Activated CD4-positive, alpha-beta T cell treated with anti-CD3 and anti-CD28 coated beads for 36 hours (primary cell): ENCODE data around the gene DGKG. TPM values are rescaled to one million over a fixed set of nuclear protein-coding genes. Genes with fewer than 3 reads are reported as not detected.
A peak's percentile ranks its signal among the peaks of the same experiment; 100 is the strongest.

ENCODE experiments used
- ATAC-seq: fragments of 200-7000 bp; cut with Tn5 transposase; one replicate; pipeline ENCODE4 v1.10.0; 2021; ENCODE audit warnings: mild to moderate bottlenecking, moderate library complexity
- CTCF ChIA-PET: fragments of 350-600 bp; sonication (Branson Sonifier 250); formaldehyde crosslinking; loops from one replicate; lab custom pipeline; 2021; ENCODE audit warnings: antibody characterized with exemption; lab: Charles Lee
- POLR2A ChIA-PET: fragments of 350-600 bp; sonication (Branson Sonifier 250); formaldehyde crosslinking; loops from one replicate; lab custom pipeline; 2021; ENCODE audit warnings: antibody characterized with exemption, inconsistent platforms; lab: Charles Lee
- DNase-seq: peaks from one replicate; pipeline ENCODE4 v3.0.0-alpha.2; 2020
- H3K27ac Mint-ChIP-seq: one replicate; pipeline ENCODE4 v1.8.0; 2021; ENCODE audit warnings: mixed read lengths
- H3K27me3 Mint-ChIP-seq: one replicate; pipeline ENCODE4 v1.8.0; 2021; ENCODE audit warnings: mixed read lengths
- H3K36me3 Mint-ChIP-seq: one replicate; pipeline ENCODE4 v1.8.0; 2021; ENCODE audit warnings: low read depth, mixed read lengths
- H3K4me1 Mint-ChIP-seq: one replicate; pipeline ENCODE4 v1.8.0; 2021; ENCODE audit warnings: mixed read lengths
- H3K4me3 Mint-ChIP-seq: one replicate; pipeline ENCODE4 v1.8.0; 2021; ENCODE audit warnings: mild to moderate bottlenecking, moderate library complexity, mixed read lengths
- H3K9me3 Mint-ChIP-seq: one replicate; pipeline ENCODE4 v1.8.0; 2021; ENCODE audit warnings: low read depth, mixed read lengths
- intact Hi-C, 2 experiments: fragments of 100-400 bp; cut with DNase I in 1 of 2; cut with micrococcal nuclease in 1 of 2; formaldehyde crosslinking; loops; one replicate each; pipeline versions ENCODE4 v1.14.2 to v1.15.1; 2022 to 2024; cut with DNase I, micrococcal nuclease
- total RNA-seq, 2 experiments: library from RNA; stranded (reverse); gene quantifications; one replicate each; pipeline ENCODE4 v1.2.3, GENCODE V29; 2021

The DGKG gene
- total RNA-seq, 2 experiments from 2014 or later = 0.71 to 1.3 TPM

- Mint-ChIP-seq H3K27ac (no peak overlapping the region), H3K36me3 (no peaks in the 10 kb centered on the region), H3K27me3 (peaks cover 9% of the 10 kb centered on the region), H3K9me3 (no peaks in the 10 kb centered on the region), H3K4me3 (no peak overlapping the region), H3K4me1 (peaks cover 14% of the 10 kb centered on the region)
- intact Hi-C loops = no loop called here
- POLR2A ChIA-PET = no interaction called here
- ATAC-seq = no peak
- CTCF ChIA-PET = interaction anchor here (0.6 to 2.3 kb wide), 3 partner anchors 24 to 558 kb away, joined by 3 to 6 read pairs (median 4); no protein-coding TSS in a partner anchor
- no peak for DNase-seq
These were observed 143.6 kb downstream of the DGKG start for GRCh38 chr3:186218421-186218820.

GRCh38 chr3:186217820-186218164, 144.2 kb downstream of the DGKG start:
- Mint-ChIP-seq H3K4me3 (no peak overlapping the region), H3K36me3 (no peaks in the 10 kb centered on the region), H3K27me3 (peaks cover 8% of the 10 kb centered on the region), H3K4me1 (peaks cover 14% of the 10 kb centered on the region), H3K9me3 (no peaks in the 10 kb centered on the region), H3K27ac (no peak overlapping the region)
- peak; percentile 39 for DNase-seq
- ATAC-seq = peak; percentile 88
- ChIA-PET POLR2A (no interaction called here), CTCF (interaction anchor here (0.7 to 2.3 kb wide), 4 partner anchors 64 to 399 kb away, joined by 3 to 6 read pairs (median 4); no protein-coding TSS in a partner anchor)
- intact Hi-C loops = no loop called here

- Mint-ChIP-seq H3K9me3 (no peaks in the 10 kb centered on the region), H3K4me3 (no peak overlapping the region), H3K27me3 (peaks cover 8% of the 10 kb centered on the region), H3K27ac (no peak overlapping the region), H3K4me1 (peaks cover 14% of the 10 kb centered on the region), H3K36me3 (no peaks in the 10 kb centered on the region)
- ATAC-seq (no peak), DNase-seq (no peak)
- ChIA-PET POLR2A (no interaction called here), CTCF (interaction anchor here (0.7 to 2.5 kb wide), 8 partner anchors 11 to 400 kb away, joined by 3 to 6 read pairs (median 4); no protein-coding TSS in a partner anchor)
- intact Hi-C loops = no loop called here
These were observed 144.9 kb downstream of the DGKG start for GRCh38 chr3:186216900-186217819.

- H3K9me3 Mint-ChIP-seq = no peaks in the 10 kb centered on the region
- CTCF ChIA-PET = interaction anchor here (1.5 to 2.5 kb wide), 2 partner anchors 9 to 327 kb away, joined by 4 to 5 read pairs; no protein-coding TSS in a partner anchor
- no peak overlapping the region for H3K4me3 Mint-ChIP-seq
- ATAC-seq = no peak
- POLR2A ChIA-PET = no interaction called here
- H3K27me3 Mint-ChIP-seq = peaks cover 8% of the 10 kb centered on the region
- H3K27ac Mint-ChIP-seq = no peak overlapping the region
- no peaks in the 10 kb centered on the region for H3K36me3 Mint-ChIP-seq
- intact Hi-C loops = no loop called here
- peaks cover 16% of the 10 kb centered on the region for H3K4me1 Mint-ChIP-seq
- DNase-seq = no peak
These were observed 147.4 kb downstream of the DGKG start for GRCh38 chr3:186214670-186215069.

GRCh38 chr3:186213946-186214345, 148.1 kb downstream of the DGKG start:
- Mint-ChIP-seq H3K4me3 (no peak overlapping the region), H3K36me3 (no peaks in the 10 kb centered on the region), H3K27ac (no peak overlapping the region), H3K4me1 (peaks cover 16% of the 10 kb centered on the region), H3K27me3 (peaks cover 6% of the 10 kb centered on the region), H3K9me3 (no peaks in the 10 kb centered on the region)
- ChIA-PET CTCF (interaction anchor here (1.5 to 1.6 kb wide), 2 partner anchors 10 to 271 kb away, joined by 3 to 4 read pairs; no protein-coding TSS in a partner anchor), POLR2A (no interaction called here)
- ATAC-seq = no peak
- no peak for DNase-seq
- intact Hi-C loops = no loop called here

- Mint-ChIP-seq H3K27ac (no peak overlapping the region), H3K4me3 (no peak overlapping the region), H3K4me1 (peaks cover 10% of the 10 kb centered on the region), H3K36me3 (no peaks in the 10 kb centered on the region), H3K9me3 (no peaks in the 10 kb centered on the region), H3K27me3 (peaks cover 9% of the 10 kb centered on the region)
- DNase-seq (no peak), ATAC-seq (no peak)
- CTCF ChIA-PET = interaction anchor here (1.6 kb wide), 1 partner anchor 269 kb away, joined by 3 read pairs; no protein-coding TSS in a partner anchor
- POLR2A ChIA-PET = no interaction called here
- intact Hi-C loops = no loop called here
These were observed 149.4 kb downstream of the DGKG start for GRCh38 chr3:186212611-186213010.

- Mint-ChIP-seq H3K27me3 (peaks cover 9% of the 10 kb centered on the region), H3K27ac (no peak overlapping the region), H3K4me1 (peaks cover 3% of the 10 kb centered on the region), H3K36me3 (no peaks in the 10 kb centered on the region), H3K9me3 (no peaks in the 10 kb centered on the region), H3K4me3 (no peak overlapping the region)
- ChIA-PET POLR2A (no interaction called here), CTCF (interaction anchor here (1.2 to 1.4 kb wide), 2 partner anchors 228 to 229 kb away, joined by 3 to 6 read pairs; no protein-coding TSS in a partner anchor)
- no peak for ATAC-seq
- DNase-seq = no peak
- intact Hi-C loops = no loop called here
These were observed 151.1 kb downstream of the DGKG start for GRCh38 chr3:186210852-186211500.

- no peak overlapping the region for H3K27ac Mint-ChIP-seq
- peaks cover 7% of the 10 kb centered on the region for H3K27me3 Mint-ChIP-seq
- H3K4me1 Mint-ChIP-seq = peaks cover 3% of the 10 kb centered on the region
- DNase-seq (peak; percentile 19), ATAC-seq (peak; percentile 58)
- ChIA-PET POLR2A (no interaction called here), CTCF (interaction anchor here (1.2 to 1.4 kb wide), 2 partner anchors 227 to 228 kb away, joined by 3 to 6 read pairs; no protein-coding TSS in a partner anchor)
- H3K9me3 Mint-ChIP-seq = no peaks in the 10 kb centered on the region
- H3K4me3 Mint-ChIP-seq = no peak overlapping the region
- no peaks in the 10 kb centered on the region for H3K36me3 Mint-ChIP-seq
- intact Hi-C loops = no loop called here
These were observed 152.0 kb downstream of the DGKG start for GRCh38 chr3:186209810-186210752.

- no peak overlapping the region for H3K27ac Mint-ChIP-seq
- no peak for ATAC-seq
- CTCF ChIA-PET = no interaction called here
- H3K4me1 Mint-ChIP-seq = peaks cover 3% of the 10 kb centered on the region
- no peaks in the 10 kb centered on the region for H3K9me3 Mint-ChIP-seq
- no peak for DNase-seq
- POLR2A ChIA-PET = no interaction called here
- H3K27me3 Mint-ChIP-seq = peaks cover 2% of the 10 kb centered on the region
- H3K36me3 Mint-ChIP-seq = no peaks in the 10 kb centered on the region
- H3K4me3 Mint-ChIP-seq = no peak overlapping the region
- intact Hi-C loops = no loop called here
These were observed 153.6 kb downstream of the DGKG start for GRCh38 chr3:186208296-186208989.

GRCh38 chr3:186207515-186207914, 154.5 kb downstream of the DGKG start:
- ATAC-seq = peak; percentile 73
- H3K36me3 Mint-ChIP-seq = no peaks in the 10 kb centered on the region
- peaks cover 4% of the 10 kb centered on the region for H3K27me3 Mint-ChIP-seq
- intact Hi-C loops = no loop called here
- H3K4me3 Mint-ChIP-seq = no peak overlapping the region
- ChIA-PET POLR2A (no interaction called here), CTCF (no interaction called here)
- DNase-seq = peak; percentile 35
- peaks cover 3% of the 10 kb centered on the region for H3K4me1 Mint-ChIP-seq
- no peaks in the 10 kb centered on the region for H3K9me3 Mint-ChIP-seq
- no peak overlapping the region for H3K27ac Mint-ChIP-seq
